ENCODE measurements around the gene GGTLC1. TPM values are rescaled to one million over a fixed set of nuclear protein-coding genes. Genes with fewer than 3 reads are reported as not detected.

Gene GGTLC1
- total RNA-seq, 1 donor from 2014 or later = not detected

DNA sequence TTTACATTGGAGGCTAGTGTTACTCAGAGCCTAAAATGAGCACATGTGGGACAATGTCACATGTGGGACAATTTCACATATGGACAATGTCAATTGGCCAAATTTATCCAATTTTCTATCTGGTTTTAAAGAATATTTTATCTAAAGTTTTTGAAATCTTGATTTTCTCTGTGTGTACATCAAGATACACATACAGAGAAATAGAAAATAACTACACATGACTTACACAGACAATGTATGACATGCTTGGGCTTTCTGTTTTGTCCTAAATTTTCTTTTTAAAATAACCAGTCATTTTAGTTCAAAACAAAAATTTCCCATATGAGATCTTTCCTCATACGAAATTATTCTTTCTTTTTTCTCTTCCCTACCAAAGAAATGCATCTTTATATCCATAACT is 24.6 kb downstream of the GGTLC1 start:
- no peak for DNase-seq

DNA sequence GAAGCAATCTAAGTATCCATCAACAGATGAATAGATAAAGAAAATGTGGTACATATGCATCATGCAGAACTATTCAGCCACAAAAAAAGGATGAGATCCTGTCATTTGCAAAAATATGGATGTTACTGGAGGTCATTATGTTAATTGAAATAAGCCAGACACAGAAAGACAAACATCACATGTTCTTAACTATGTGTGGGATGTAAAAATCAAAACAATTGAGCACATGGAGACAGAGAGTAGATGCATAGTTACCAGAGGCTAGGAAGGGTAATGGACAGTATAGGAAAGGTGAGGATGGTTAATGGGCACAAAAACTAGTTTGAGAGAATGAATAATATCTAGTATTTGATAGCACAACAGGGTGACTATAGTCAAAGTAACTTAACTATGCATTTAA is 26.3 kb downstream of the GGTLC1 start:
- DNase-seq = no peak

DNA sequence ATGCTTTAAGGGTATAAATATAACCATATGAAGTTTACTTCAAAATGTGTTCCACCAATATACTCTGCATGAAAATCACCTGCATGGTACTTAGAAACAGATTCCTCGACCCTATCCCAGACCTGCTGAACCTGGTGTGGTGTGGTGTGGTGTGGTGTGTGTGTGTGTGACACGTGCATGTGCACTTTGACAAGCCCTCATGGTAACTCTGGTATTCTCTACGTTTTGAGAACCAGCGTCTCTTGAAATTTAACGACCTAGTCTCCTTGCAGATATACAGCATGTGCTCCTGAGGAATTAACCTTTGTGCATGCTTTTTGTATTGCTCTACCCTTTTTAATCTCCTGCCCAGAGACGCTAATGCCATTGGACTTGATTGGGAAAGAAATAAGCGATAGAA is 29.5 kb downstream of the GGTLC1 start:
- DNase-seq = no peak

DNA sequence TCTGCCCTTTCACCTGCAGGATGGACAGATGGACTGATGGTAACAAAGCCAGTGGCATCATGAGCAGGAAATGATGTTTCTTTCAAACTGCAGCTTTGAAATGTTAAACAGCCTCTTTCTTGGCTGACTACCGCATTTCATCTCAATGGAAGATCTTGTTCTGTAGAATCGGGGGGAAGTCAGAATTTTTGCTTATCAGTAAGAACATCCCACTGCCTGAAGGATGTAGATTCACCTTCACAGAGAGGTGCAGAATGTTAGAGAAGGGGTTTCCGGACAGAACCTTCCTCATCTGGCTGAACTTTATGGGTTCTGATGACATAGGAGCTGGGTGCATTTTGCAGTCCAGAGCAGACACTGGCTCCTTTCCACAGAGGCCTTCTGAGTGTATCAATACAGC is 32.7 kb downstream of the GGTLC1 start:
- no peak for DNase-seq

DNA sequence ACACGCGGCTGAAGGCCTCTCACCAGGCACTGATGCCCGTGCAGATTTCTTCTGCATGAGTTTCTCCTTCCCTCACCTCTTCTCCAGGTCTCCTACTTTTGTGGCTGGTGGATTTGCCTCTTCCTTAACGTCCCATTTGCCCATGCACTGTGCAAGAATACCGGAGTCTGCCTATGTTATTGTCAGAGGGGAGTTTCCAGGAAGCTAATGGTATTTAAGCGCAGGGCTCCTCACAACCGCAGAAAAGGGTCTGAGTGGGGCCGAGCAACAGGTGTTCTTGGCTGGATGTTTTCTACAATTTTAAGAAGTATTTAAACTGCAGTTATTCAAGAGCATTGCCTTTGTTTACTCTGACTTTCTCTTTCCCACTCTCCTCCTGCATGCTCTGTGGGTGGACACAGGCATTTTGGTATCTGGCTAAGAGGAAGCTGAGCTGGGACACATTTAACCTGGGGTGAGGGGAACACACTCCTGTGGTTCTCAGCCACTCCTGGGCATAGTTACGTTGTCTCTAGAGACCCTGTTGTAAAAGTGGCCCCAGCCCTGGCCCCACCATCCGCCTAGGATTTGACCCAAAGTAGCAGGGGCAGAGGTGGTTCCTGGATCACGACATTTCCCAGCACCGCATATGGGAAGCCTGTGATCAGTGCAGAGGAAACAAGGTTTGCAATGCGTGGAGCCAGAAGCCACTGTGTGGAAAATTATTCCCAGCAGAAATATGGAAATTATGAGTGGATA is 34.4 kb downstream of the GGTLC1 start:
- DNase-seq = no peak

DNA sequence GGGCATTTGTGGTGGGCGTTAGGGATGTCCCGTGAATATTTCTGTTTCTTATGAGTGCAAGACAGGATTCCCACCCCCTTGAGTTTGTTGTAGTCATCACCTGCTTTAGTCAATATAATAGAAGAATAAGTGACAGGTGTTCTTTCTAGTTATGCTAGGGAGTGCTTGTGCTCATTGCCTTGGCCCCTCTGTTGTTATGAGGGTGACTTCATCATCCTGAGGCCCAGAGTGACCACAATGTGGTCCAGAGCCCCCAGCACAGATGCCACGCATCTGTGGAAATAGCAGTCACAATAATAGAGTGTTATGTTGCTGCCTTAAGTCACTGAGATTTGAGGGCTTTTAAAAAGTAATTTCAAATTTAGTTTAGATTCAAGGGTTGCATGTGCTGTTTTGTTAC is 42.4 kb downstream of the GGTLC1 start:
- no peak for DNase-seq

DNA sequence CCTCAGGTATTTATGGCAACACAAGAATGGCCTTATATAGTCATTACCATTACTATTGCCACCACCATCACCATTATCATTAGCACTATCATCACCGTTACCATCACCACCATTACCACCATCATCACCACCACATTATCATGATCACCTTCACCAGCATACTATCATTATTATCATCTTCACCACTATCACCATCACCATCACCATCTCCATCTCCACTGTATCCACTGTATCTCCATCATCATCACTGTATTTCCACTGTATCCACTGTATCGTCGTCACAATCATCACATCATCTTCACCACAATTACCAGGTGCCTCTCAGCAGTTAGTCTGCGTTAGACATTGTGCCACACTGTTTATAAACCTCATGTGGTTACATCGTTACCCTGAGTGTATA is 45.3 kb downstream of the GGTLC1 start:
- no peak for DNase-seq

DNA sequence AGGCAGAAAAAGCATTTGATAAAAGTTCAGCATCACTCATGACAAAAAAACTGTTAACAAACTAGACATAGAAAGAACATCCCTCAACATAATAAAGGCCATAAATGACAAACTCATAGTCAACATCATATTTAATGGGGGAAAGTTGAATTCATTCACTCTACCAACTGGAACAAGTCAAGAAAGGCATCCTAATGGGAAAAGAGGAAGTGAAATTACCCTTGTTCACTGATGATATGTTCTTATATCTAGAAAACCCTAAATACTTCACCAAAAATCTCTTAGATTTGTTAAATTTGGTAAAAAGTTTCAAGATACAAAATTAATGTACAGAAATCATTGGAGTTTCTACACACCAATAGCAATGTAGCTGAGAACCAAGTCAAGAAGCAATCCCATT is 48.9 kb downstream of the GGTLC1 start:
- DNase-seq = no peak

DNA sequence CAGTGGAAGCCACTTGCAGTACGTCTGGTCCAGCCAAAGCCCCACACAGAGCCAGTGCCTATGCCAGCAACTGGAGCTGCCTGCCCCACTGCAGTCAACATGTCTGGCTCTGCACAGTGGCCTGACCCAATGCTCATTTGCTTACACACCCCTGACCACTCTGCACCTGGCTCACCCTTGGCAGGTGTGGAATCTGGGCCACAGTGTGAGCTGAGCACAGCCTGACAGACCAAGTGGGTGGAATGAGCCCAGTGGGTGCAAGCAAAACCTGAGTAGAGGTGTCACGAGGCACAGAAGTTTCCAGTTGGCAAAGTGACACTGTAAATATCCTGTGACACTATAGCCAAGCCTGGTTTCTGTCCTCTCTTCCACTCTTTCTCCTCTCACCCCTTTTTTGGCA is 49.5 kb downstream of the GGTLC1 start:
- no peak for DNase-seq

DNA sequence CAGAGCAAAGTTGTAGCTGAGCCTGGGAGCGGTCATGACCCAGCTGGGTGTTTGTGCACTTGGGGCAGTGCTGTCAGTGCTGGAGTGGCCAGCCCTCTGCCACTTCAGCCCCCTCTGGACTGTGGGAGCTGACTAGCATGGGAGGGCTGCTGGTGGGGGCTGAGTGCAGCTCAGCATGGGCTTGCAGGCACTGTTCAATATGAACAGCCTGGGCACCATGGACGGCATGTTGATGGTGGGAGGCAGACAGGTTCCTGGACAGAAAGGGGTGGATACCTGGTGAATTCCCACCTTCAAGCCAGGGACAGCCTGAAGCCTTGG is 50.5 kb downstream of the GGTLC1 start:
- DNase-seq = no peak

DNA sequence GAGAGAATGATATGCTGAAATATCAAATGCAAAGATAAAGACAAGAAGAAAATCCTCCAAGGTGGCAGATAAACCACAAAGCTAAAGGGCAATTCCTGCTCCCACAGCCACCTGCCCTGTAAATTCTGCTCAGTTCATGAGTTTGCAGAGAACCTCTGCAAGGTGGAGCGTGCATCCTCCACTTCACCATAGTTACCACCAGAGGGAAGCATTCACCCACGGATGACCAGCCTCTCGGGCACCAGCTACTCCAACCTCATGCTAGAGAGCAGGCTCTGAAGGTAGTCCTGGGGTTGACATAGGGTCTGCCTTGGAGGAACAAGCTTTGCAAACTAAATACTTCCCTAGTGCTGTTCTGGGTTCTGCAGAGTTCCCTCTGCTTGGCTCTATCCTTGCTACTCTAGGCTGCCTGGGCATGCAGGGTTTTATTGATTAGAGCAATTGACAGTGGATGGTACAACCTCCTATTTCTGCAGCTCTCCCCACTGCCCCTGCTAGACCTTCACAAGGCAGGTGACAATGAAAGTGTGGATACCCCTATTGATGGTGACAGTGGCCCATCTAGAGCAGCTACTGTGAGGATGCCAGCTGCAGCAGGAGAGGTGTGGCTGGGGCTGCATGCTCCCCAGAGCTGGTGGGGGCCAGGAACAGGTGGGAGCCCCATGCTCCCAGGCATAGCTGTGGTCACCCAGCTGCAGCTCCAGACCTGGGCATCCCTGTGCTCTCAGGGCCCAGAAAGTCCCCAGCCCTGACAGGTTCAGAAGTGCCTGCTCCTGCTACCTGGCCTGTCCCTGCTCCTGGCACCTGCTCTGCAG is 51.1 kb downstream of the GGTLC1 start:
- peak; percentile 41 for DNase-seq

Small RNA genes lying within 50 kb of the gene (small RNA-seq; reads per million reads assigned to genes)
- not detected for gene AL133466.1

Other genes with a start within 250 kb of the GGTLC1 start
- gene CST1, start 237.8 kb downstream of the GGTLC1 start, total RNA-seq = not detected
- not detected for gene CST2, start 162.1 kb downstream of the GGTLC1 start, total RNA-seq
- gene CST5, start 109.0 kb downstream of the GGTLC1 start, total RNA-seq = not detected